GM04504 (cell line): ENCODE measurements around the gene FAAP20.

Experiments
- DNase-seq: peaks from one replicate; pipeline ENCODE4 v3.0.0-alpha.2; 2012; ENCODE audit warnings: low read depth

The FAAP20 gene

GRCh38 chr1:2229911-2230731, 35.5 kb upstream of the FAAP20 start:
- no peak for DNase-seq

- no peak for DNase-seq
These were observed 34.7 kb upstream of the FAAP20 start for GRCh38 chr1:2229037-2229864.

- no peak for DNase-seq
These were observed 34.1 kb upstream of the FAAP20 start for GRCh38 chr1:2228694-2229036.

- no peak for DNase-seq
These were observed 33.6 kb upstream of the FAAP20 start, which contains the start of gene SKI for GRCh38 chr1:2228157-2228594. SKI (plus strand) TSS chr1:2228319; CDS start chr1:2228767, 448 bp downstream.

- DNase-seq: peak; percentile 96
These were observed 33.0 kb upstream of the FAAP20 start for GRCh38 chr1:2227346-2228156.

GRCh38 chr1:2226525-2227345, 32.2 kb upstream of the FAAP20 start:
- no peak for DNase-seq

- no peak for DNase-seq
These were observed 30.3 kb upstream of the FAAP20 start for GRCh38 chr1:2224631-2225428.

- no peak for DNase-seq
These were observed 29.6 kb upstream of the FAAP20 start for GRCh38 chr1:2224170-2224584.

GRCh38 chr1:2221271-2221670, 26.7 kb upstream of the FAAP20 start:
- no peak for DNase-seq

GRCh38 chr1:2216767-2217058, 22.1 kb upstream of the FAAP20 start:
- no peak for DNase-seq

GRCh38 chr1:2215909-2216766, 21.6 kb upstream of the FAAP20 start:
- no peak for DNase-seq

- DNase-seq: no peak
These were observed 20.8 kb upstream of the FAAP20 start for GRCh38 chr1:2215329-2215728.

- DNase-seq: no peak
These were observed 20.1 kb upstream of the FAAP20 start for GRCh38 chr1:2214541-2215241.

GRCh38 chr1:2213576-2214505, 19.3 kb upstream of the FAAP20 start:
- peak; percentile 76 for DNase-seq

- peak; percentile 96 for DNase-seq
These were observed 18.2 kb upstream of the FAAP20 start for GRCh38 chr1:2212532-2213491.

- DNase-seq: no peak
These were observed 17.6 kb upstream of the FAAP20 start for GRCh38 chr1:2212274-2212531.

- DNase-seq: no peak
These were observed 16.2 kb upstream of the FAAP20 start for GRCh38 chr1:2210786-2211185.
